ENCODE results near the gene PRSS48.

DNA sequence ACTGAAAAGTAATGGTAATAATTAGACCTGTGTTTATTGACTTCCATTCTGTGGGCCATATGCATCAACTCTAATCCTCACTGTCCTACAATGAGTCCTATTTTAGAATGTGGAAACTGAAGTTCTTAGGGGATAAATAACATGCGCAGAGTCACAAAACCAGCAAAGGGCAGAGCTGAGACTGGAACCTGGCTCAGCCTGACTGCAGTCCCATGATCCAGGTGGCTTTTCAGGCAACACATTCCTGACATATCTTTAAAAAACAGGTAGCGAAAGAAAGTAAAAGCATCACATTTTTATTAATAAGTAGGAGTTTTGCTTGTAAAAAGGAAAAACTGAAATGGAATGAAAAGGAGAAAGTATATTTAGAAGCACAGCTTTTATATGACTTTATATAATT lies 34.7 kb upstream of the PRSS48 start:
- TF ChIP-seq POLR2AphosphoS5 (IDR thresholded peaks at IDR 0.05; ENCODE audit: borderline replicate concordance, low read depth, low read length) (no peak), EZH2 (IDR thresholded peaks at IDR 0.05) (no peak)

Measured in SK-N-MC (cell line).